CD4-positive, alpha-beta T cell treated with Interleukin-15 for 1 hour (primary cell): ENCODE data around the gene L3MBTL4.
"Not testable (repeated sequence)": the region's sequence is repeated elsewhere in the genome, so short reads cannot be mapped to it uniquely, and the experiment has no call there.

ENCODE experiments used
- DNase-seq: peaks from one replicate; pipeline ENCODE4 v3.0.0-alpha.2; 2020

The L3MBTL4 gene

GRCh38 chr18:6406075-6406909 is 8.4 kb downstream of the L3MBTL4 start:
- peak; percentile 24 for DNase-seq

- DNase-seq, result no peak
These were observed 9.3 kb downstream of the L3MBTL4 start for GRCh38 chr18:6405237-6406074.

- no peak for DNase-seq
These were observed 9.9 kb downstream of the L3MBTL4 start for GRCh38 chr18:6404834-6405233.

- DNase-seq, result no peak
These were observed 13.0 kb downstream of the L3MBTL4 start for GRCh38 chr18:6401687-6402086.

GRCh38 chr18:6399776-6400175 is 14.9 kb downstream of the L3MBTL4 start:
- DNase-seq, result no peak

- DNase-seq, result no peak
These were observed 16.7 kb downstream of the L3MBTL4 start for GRCh38 chr18:6397931-6398566.

GRCh38 chr18:6396847-6397246 is 17.9 kb downstream of the L3MBTL4 start:
- DNase-seq, result no peak

GRCh38 chr18:6396276-6396675 is 18.4 kb downstream of the L3MBTL4 start:
- no peak for DNase-seq

GRCh38 chr18:6389005-6389404 is 25.7 kb downstream of the L3MBTL4 start:
- DNase-seq, result no peak

- no peak for DNase-seq
These were observed 31.7 kb downstream of the L3MBTL4 start for GRCh38 chr18:6382963-6383362.

- not testable (repeated sequence) for DNase-seq
These were observed 37.2 kb downstream of the L3MBTL4 start for GRCh38 chr18:6377473-6377872.

- DNase-seq, result no peak
These were observed 38.1 kb downstream of the L3MBTL4 start for GRCh38 chr18:6376433-6377229.

- no peak for DNase-seq
These were observed 39.7 kb downstream of the L3MBTL4 start for GRCh38 chr18:6374935-6375529.

- DNase-seq, result no peak
These were observed 40.4 kb downstream of the L3MBTL4 start for GRCh38 chr18:6374340-6374739.

- DNase-seq, result no peak
These were observed 41.5 kb downstream of the L3MBTL4 start for GRCh38 chr18:6373187-6373586.

- DNase-seq, result no peak
These were observed 43.6 kb downstream of the L3MBTL4 start for GRCh38 chr18:6370886-6371635.

GRCh38 chr18:6370410-6370809 is 44.3 kb downstream of the L3MBTL4 start:
- DNase-seq, result no peak

GRCh38 chr18:6368017-6368416 is 46.7 kb downstream of the L3MBTL4 start:
- DNase-seq, result no peak

- no peak for DNase-seq
These were observed 47.5 kb downstream of the L3MBTL4 start for GRCh38 chr18:6367208-6367607.

GRCh38 chr18:6366776-6367175 is 47.9 kb downstream of the L3MBTL4 start:
- DNase-seq, result no peak

GRCh38 chr18:6365385-6365784 is 49.3 kb downstream of the L3MBTL4 start:
- no peak for DNase-seq
